ENCODE data around the gene NKAPL. TPM values are rescaled to one million over a fixed set of nuclear protein-coding genes. Genes with fewer than 3 reads are reported as not detected.
A peak's percentile ranks its signal among the peaks of the same experiment; 100 is the strongest.

The NKAPL gene
- total and polyA plus RNA-seq, 2 donors (not counting 3 experiments of a cell fraction or from before 2014, with no cell fraction given): 0.72 to 1.1 TPM

DNA sequence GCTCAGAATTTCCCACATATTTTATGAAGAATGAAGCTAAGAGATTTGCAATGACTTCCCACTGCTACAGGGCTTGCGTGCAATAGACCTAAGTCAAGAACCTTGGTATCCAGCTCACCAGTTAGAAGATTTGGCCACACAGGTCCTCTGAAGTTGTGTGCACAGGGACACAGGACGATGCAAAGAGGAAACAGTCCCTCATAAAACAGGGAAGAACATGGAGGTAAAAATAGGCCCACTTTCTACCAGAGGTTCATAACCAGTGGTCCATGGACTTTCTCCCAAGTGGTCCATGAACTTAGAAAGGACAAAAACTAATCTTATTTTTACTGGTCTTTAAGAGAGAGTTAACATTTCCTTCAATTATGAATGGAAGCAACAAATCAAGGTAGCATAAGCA is 8.3 kb upstream of the NKAPL start:
- Histone ChIP-seq H3K27me3 (ENCODE audit: control insufficient read depth in 2 of 2, insufficient read depth in 2 of 2, low read length in 2 of 2) (no peaks in the 10 kb centered on the region), H4K20me1 (replicated peaks; ENCODE audit: control insufficient read depth, extremely low read depth, insufficient read depth, low read length) (no peaks in the 10 kb centered on the region), H3K27ac (ENCODE audit: insufficient read depth, low read depth, low read length) (no peak overlapping the region), H3K79me2 (ENCODE audit: control insufficient read depth, insufficient read depth, low read length) (no peaks in the 10 kb centered on the region), H3K36me3 (ENCODE audit: control insufficient read depth in 2 of 2, extremely low read depth in 1 of 2, insufficient read depth in 2 of 2, low read length in 2 of 2) (peaks cover 0 to 6% of the 10 kb centered on the region in 2 experiments), H2AFZ (ENCODE audit: low read depth, low read length) (no peak overlapping the region), H3K9me3 (replicated peaks; ENCODE audit: control insufficient read depth, insufficient read depth, low read length) (no peaks in the 10 kb centered on the region), H3K4me3 (replicated peaks in 1 of 3; ENCODE audit: insufficient read depth in 1 of 3, low read depth in 1 of 3, low read length in 3 of 3) (peak overlapping the region in 1 of 3 experiments; percentile 85), H3K9ac (replicated peaks; ENCODE audit: extremely low read depth, insufficient read depth, low read length) (peak overlapping the region; percentile 62), H3K9me1 (replicated peaks; ENCODE audit: control insufficient read depth, extremely low read depth, insufficient read depth, low read length) (no peaks in the 10 kb centered on the region), H3K4me1 (ENCODE audit: control insufficient read depth, extremely low read depth, insufficient read depth, low read length) (peaks cover 12% of the 10 kb centered on the region), H3K4me2 (ENCODE audit: insufficient read depth, low read length) (peak overlapping the region; percentile 88)
- no TSS peak for BruUV-seq (replicated peaks)
- CTCF ChIA-PET: interaction anchor here (1.1 to 3.9 kb wide), 4 partner anchors 10 to 132 kb away, joined by 3 to 17 read pairs (median 4); partner anchors contain the start of gene ZSCAN26
- TF ChIP-seq GATA2 (IDR thresholded peaks at IDR 0.05; ENCODE audit: insufficient read depth, insufficient read length, low read depth, low read length) (no peak), EZH2 (IDR thresholded peaks at IDR 0.05; ENCODE audit: borderline replicate concordance, low read depth, low read length, severe bottlenecking) (no peak), FOS (IDR thresholded peaks at IDR 0.05; ENCODE audit: borderline replicate concordance, insufficient read depth, low read length) (no peak)
- TF ChIP-seq, protein P1, sequence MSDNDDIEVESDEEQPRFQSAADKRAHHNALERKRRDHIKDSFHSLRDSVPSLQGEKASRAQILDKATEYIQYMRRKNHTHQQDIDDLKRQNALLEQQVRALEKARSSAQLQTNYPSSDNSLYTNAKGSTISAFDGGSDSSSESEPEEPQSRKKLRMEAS (IDR thresholded peaks at IDR 0.05; ENCODE audit: insufficient read depth, insufficient read length): no peak
- dilution Hi-C loops (cut with MboI; ENCODE audit: extremely low pct_ligation_motif_present, low sequenced_read_pairs): no loop called here
- POLR2A ChIA-PET: no interaction called here
- no peak for DNase-seq (ENCODE audit: low read depth, low spot score)
- intact Hi-C loops (cut with micrococcal nuclease): no loop called here
- FAIRE-seq: no peak

DNA sequence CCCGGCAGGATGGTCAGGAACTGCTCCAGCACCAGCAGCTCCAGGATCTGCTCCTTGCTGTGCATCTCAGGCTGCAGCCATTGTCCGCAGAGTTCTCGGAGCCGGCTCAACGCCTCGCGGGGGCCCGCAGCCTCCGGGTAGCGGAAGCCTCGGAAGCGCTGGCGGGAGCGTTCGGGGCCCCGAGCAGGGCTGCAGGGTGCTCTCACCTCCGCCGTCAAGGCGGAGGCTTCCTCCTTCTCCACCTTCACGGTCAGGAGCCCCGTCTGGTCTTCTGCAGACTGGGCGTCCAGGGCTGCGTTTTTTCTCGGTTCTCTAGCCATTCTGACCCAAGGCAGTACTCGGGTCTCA is 7.5 kb upstream of the NKAPL start:
- intact Hi-C loops (cut with micrococcal nuclease) (loop anchor here (1.0 to 2.0 kb wide), 6 partner anchors 16 to 131 kb away; partner anchors contain the start of genes PGBD1, ZKSCAN8, ZSCAN26 and ZSCAN9), dilution Hi-C loops (cut with MboI; ENCODE audit: extremely low pct_ligation_motif_present, low sequenced_read_pairs) (no loop called here)
- TSS peak; percentile 27 for BruUV-seq (replicated peaks)
- Histone ChIP-seq H3K4me2 (ENCODE audit: insufficient read depth, low read length) (peak overlapping the region; percentile 88), H3K9ac (replicated peaks; ENCODE audit: extremely low read depth, insufficient read depth, low read length) (peak overlapping the region; percentile 62), H3K27ac (ENCODE audit: insufficient read depth, low read depth, low read length) (no peak overlapping the region), H3K27me3 (ENCODE audit: control insufficient read depth in 2 of 2, insufficient read depth in 2 of 2, low read length in 2 of 2) (no peaks in the 10 kb centered on the region), H3K79me2 (ENCODE audit: control insufficient read depth, insufficient read depth, low read length) (no peaks in the 10 kb centered on the region), H2AFZ (ENCODE audit: low read depth, low read length) (peak overlapping the region; percentile 82), H4K20me1 (replicated peaks; ENCODE audit: control insufficient read depth, extremely low read depth, insufficient read depth, low read length) (no peaks in the 10 kb centered on the region), H3K36me3 (ENCODE audit: control insufficient read depth in 2 of 2, extremely low read depth in 1 of 2, insufficient read depth in 2 of 2, low read length in 2 of 2) (peaks cover 0 to 3% of the 10 kb centered on the region in 2 experiments), H3K9me3 (replicated peaks; ENCODE audit: control insufficient read depth, insufficient read depth, low read length) (no peaks in the 10 kb centered on the region), H3K4me3 (replicated peaks in 1 of 3; ENCODE audit: insufficient read depth in 1 of 3, low read depth in 1 of 3, low read length in 3 of 3) (peak overlapping the region; percentile 85 to 89 (median 85)), H3K9me1 (replicated peaks; ENCODE audit: control insufficient read depth, extremely low read depth, insufficient read depth, low read length) (no peaks in the 10 kb centered on the region), H3K4me1 (ENCODE audit: control insufficient read depth, extremely low read depth, insufficient read depth, low read length) (peaks cover 12% of the 10 kb centered on the region)
- DNase-seq (ENCODE audit: low read depth, low spot score) (no peak), FAIRE-seq (no peak)
- TF ChIP-seq MYC (IDR thresholded peaks at IDR 0.05; ENCODE audit: low read depth, low read length): no peak
- TF ChIP-seq, protein P1 (IDR thresholded peaks at IDR 0.05; ENCODE audit: insufficient read depth, insufficient read length): no peak
- ChIA-PET POLR2A (interaction anchor here (1.1 to 1.2 kb wide), 2 partner anchors 16 to 110 kb away, joined by 7 to 13 read pairs; partner anchors contain the start of genes ZKSCAN8 and ZSCAN26), CTCF (interaction anchor here (1.2 to 3.9 kb wide), 5 partner anchors 13 to 105 kb away, joined by 5 to 22 read pairs (median 8); partner anchors contain the start of genes PGBD1, ZSCAN26 and ZSCAN9)
